WI38 (cell line): Measurements from ENCODE around the gene EBI3.

Experiments used
- H3K4me3 ChIP-seq: 2 replicates; pipeline ENCODE4 v1.5.1; 2011; ENCODE audit warnings: low read depth, mild to moderate bottlenecking, control low read depth, low read length
- TF ChIP-seq, protein P1 (sequence below): IDR thresholded peaks from 2 replicates; pipeline ENCODE4 v1.5.1; 2012; ENCODE audit warnings: low read depth, mild to moderate bottlenecking, control low read depth, low read length

The EBI3 gene

DNA sequence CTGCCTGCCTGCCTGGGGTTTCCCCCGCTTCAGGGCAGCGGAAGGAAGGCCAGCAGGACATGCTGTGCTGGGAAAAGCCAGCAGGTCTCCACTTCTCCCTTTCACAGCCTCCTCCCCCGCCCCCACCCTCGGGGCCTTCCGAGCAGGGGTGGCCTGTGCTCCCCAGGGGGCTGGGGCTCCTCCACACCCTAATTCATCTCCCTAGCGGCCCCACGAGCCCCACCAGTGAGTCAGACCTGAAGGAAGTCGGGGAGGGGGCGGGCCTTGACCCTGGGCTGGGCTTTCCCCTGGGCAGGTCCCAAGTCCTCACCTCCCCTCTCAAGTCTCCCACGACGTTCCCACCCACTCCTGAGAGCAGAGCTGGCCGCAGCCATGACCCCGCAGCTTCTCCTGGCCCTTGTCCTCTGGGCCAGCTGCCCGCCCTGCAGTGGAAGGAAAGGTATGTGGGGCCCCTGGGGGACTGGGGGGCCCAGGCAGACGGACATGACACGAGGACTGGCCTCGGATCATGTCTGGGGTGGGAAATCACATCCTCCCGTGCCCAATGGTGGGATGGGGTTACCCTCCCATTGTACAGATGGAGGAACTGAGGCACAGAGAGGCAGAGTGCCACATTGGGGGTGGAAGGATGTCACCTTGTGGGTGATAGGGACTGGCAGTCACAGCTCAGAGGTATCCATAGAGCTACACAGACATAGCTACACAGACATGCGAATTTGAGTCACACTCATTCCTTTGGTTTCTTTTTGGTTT is at the start of gene EBI3:
Gene EBI3, plus strand, starts transcription at position 345 of the 753 bp plus-strand sequence. Its CDS starts 28 bp downstream, at position 373.
- TF ChIP-seq, protein P1, sequence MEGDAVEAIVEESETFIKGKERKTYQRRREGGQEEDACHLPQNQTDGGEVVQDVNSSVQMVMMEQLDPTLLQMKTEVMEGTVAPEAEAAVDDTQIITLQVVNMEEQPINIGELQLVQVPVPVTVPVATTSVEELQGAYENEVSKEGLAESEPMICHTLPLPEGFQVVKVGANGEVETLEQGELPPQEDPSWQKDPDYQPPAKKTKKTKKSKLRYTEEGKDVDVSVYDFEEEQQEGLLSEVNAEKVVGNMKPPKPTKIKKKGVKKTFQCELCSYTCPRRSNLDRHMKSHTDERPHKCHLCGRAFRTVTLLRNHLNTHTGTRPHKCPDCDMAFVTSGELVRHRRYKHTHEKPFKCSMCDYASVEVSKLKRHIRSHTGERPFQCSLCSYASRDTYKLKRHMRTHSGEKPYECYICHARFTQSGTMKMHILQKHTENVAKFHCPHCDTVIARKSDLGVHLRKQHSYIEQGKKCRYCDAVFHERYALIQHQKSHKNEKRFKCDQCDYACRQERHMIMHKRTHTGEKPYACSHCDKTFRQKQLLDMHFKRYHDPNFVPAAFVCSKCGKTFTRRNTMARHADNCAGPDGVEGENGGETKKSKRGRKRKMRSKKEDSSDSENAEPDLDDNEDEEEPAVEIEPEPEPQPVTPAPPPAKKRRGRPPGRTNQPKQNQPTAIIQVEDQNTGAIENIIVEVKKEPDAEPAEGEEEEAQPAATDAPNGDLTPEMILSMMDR = no peak
- no peak within 1 kb of the TSS for H3K4me3 ChIP-seq

DNA sequence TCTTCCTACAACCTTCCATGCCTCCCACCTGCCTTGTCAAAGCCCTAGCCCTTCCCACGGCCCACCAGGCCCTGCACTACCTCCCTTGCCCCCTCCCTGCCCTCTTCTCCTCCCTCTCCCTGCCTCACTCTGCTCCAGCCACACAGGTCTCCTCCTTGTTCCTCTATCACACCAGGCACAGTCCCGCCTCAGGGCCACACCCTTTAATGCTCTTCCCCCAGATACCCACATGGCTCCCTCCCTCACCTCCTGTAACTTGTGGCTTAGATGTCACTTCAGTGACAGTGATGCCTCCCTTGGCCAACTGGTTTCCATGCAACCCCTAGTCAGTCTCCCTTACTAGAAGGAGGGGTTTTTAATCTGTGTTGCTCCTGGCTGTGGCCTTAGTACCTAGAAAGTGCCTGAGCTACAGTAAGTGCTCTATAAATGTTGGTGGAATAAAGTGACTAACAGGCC is 48.2 kb upstream of the EBI3 start:
- peak overlapping the region; percentile 96 for H3K4me3 ChIP-seq
- TF ChIP-seq, protein P1 = no peak

DNA sequence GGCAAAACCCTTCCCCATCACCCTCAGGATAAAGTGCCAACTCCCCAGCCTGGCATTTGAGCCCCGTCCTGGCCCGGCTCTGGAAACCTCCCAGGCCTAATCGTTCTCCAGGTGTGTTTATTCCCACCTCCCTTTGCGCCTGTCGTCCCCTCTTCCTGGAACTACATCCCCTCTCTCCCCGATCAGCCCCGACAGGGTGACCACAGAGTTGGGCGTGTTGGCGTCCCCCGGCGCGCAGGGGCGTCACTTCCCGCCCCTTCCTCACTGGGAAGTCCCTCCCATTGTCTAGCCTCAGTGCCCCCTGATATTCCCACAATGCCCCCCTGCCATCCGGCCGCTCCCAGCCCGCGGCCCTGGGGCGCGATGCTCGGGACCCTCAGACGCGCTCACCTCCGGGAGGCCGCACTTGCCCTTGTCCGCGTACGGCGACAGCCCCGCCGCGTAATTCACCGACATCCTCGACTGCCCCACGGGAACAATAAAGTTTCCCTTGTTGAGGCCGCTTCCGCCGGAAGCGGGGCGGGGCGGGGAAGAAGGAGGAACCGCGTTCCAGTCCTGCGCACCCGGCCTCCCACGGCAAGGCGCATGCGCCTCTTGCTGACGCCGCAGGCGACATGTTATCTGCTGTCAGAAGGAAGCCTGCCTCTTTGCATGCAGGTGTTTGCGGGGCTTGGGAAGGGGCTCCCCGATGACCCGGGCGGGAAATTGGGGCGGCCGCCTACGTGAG is 47.1 kb upstream of the EBI3 start, which contains the start of the genes ANKRD24 and SIRT6:
Gene ANKRD24, plus strand, starts transcription at position 606 of the 727 bp plus-strand sequence. CDS start 3,737 bp downstream, outside the sequence.
Gene SIRT6, minus strand, starts transcription at position 480 of the 727 bp plus-strand sequence. Its CDS starts 24 bp downstream, at position 456.
- H3K4me3 ChIP-seq = peak within 1 kb of the TSS; percentile 96
- TF ChIP-seq, protein P1 = no peak

DNA sequence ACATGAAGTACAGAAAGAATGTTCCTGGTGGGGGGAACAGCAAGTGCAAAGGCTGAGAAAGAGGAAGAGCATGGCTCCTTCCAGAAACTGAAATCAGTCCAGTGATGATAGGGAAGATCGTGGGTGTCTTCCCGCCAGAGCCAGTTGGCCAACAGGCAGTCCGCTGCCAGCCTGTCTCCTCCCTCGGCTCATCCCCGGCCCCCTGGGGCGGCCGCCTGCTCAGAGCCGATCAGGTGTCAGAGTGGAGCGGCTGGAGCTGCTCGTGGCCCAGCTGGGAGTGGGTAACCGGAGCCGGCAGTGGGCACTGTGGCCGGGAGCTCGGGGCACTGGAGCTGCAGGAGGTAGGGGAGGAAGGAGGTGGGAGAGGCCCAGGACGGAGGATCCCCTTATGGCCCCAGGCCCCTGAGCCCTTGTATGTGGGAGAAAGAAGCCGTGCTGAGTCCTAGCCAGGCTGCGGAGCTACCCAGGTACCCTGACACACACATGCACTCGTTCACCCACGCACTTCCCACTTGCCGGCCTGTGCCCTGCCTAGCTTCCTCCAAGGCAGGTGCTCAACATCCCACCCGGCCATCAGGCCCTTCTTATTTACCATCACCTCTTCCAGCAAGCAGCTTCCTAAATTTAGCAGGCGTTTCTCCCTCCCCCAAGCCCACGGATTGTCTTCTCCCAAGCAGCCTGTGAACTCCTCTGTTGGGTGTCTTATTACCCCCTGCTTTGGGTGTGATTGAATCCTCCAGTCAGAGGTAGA is 45.2 kb upstream of the EBI3 start:
- TF ChIP-seq, protein P1 = no peak
- no peak overlapping the region for H3K4me3 ChIP-seq

DNA sequence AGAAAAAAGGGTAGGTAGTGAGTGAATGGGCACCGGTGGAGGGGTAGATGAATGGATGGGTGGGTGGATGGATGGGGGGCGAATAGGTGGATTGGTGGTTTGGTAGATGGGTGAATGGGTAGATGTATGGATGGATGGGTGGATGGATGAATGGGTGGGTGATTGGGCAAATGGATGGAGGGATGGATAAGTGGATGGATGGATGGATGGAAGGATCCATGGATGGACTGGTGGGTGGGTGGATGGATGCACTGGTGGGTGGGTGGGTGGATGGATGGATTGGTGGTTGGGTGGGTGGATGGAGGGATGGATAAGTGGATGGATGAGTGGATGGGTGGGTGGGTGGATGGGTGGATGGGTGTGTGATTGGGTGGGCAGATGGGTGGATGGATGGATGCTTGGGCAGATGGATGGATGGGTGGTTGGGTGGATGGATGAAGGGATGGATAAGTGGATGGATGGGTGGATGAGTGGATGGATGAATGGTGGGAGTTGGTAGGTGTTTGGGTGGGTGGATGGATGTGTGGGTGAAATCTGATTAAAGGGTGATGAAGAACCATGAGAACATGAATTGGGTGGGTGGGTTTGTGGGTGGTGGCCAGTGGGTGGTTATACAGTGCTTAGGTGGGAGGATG is 44.5 kb upstream of the EBI3 start:
- H3K4me3 ChIP-seq = no peak overlapping the region

DNA sequence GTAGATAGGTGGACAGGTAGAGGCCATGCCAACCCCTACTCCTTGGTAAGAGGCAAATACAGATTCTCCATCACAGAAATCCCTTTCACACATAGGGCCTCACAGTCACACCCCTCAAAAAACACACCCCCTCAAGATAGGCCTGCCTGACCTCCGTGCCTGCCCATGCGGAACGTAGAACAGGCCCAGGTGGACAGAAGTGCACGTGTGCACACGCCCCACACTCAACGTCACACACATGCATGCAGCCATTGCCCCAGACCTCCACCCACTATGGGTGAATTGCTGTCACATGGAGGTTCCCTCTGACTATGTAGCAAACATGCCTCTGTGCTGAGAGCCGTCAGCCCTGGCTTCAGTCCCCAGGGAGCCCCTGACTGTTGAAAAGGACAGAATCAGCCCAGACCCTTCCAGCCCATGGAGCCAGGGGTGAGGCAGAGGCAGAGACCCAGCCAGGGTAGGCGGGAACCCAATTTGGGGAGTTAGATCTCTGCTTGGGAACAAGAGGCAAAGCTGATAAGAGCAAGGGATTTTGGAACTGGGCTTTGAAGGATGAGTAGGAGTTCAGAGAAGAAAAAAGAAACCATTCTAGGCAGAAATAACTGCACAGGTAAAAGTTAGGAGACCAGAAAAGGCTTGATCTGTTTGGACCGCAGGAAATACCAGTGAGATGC is 43.8 kb upstream of the EBI3 start:
- no peak overlapping the region for H3K4me3 ChIP-seq
- TF ChIP-seq, protein P1 = no peak

More for the DNA sequence above, 44.5 kb upstream of the EBI3 start:
- TF ChIP-seq, protein P1 = no peak
